Measurements from ENCODE around the gene PTCHD4. TPM values are rescaled to one million over a fixed set of nuclear protein-coding genes. Genes with fewer than 3 reads are reported as not detected.

PTCHD4 gene
- total and polyA plus RNA-seq, 2 experiments from 2014 or later: 0.76 to 1.2 TPM

- no peak for TF ChIP-seq EZH2phosphoT487 (IDR thresholded peaks at IDR 0.05; ENCODE audit: insufficient read depth, low read depth)
- no peak for TF ChIP-seq EZH2 (IDR thresholded peaks at IDR 0.05; ENCODE audit: insufficient read depth, poor library complexity, severe bottlenecking)
- no peaks in the 10 kb centered on the region for H3K9me3 ChIP-seq (ENCODE audit: low read depth)
- peaks cover 1% of the 10 kb centered on the region; the same call in 1 of the 2 replicates for H3K27me3 ChIP-seq (replicated peaks; ENCODE audit: insufficient read depth)
- H3K27ac ChIP-seq: no peak overlapping the region
- no peaks in the 10 kb centered on the region for H3K36me3 ChIP-seq (ENCODE audit: low read depth)
- H3K9me2 ChIP-seq (ENCODE audit: insufficient read depth): no peaks in the 10 kb centered on the region
- H3K4me2 ChIP-seq (ENCODE audit: unreplicated experiment): no peak overlapping the region
- H3K4me3 ChIP-seq: no peak overlapping the region
- peak; percentile 4 for DNase-seq
- no peak overlapping the region for H2AFZ ChIP-seq
- in situ Hi-C loops (cut with MboI): loop anchor here (25.0 kb wide), 1 partner anchor 687 kb away; no protein-coding TSS in a partner anchor
- H4K20me1 ChIP-seq (ENCODE audit: insufficient read depth): no peaks in the 10 kb centered on the region
- no peaks in the 10 kb centered on the region for H3K4me1 ChIP-seq (ENCODE audit: insufficient read depth)
- no peaks in the 10 kb centered on the region for H3F3A ChIP-seq (ENCODE audit: insufficient read depth)
- no peak overlapping the region for H3K9ac ChIP-seq
- H3K79me2 ChIP-seq (ENCODE audit: insufficient read depth): no peaks in the 10 kb centered on the region
Measured at GRCh38 chr6:48075181-48075580, 35.8 kb downstream of the PTCHD4 start.

DNA sequence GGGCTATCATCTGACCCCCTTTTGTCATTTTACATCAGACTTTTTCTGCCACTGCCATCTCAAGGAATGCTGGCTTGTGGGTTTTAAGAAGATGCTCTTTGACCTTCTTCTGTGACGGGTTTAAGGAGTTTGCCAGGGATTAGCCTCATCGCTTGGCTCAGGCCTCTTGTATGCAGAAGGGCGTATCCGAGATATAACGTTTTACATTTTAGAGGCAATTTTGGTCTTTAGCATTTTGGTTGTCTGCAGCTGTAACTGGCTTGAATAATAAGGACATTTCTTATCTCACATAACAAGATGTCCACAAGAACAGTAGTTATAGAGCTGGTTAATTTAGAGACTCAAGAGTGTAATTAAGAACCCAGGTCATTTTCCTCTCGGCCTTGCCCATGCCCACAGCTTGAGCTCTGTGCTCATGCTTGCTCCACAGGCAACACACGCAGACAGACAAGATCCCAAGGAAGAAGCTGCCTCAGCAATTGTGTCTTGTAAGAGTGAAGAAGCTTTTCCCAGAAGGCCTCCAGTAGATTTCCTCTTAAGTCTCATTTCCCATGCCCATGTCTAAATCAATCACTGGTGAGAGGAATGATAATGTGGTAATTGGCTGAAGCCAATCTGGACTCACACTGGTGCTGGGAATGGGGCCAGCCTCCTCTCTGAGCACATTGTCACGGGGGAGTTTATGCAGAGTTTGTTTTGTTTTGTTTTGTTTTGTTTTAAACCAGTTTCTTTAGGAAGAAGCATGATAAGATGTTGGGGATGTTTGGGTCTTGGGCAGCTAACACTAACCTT, 36.8 kb downstream of the PTCHD4 start:
- peaks cover 4% of the 10 kb centered on the region; the same call in 1 of the 2 replicates for H3K27me3 ChIP-seq (replicated peaks; ENCODE audit: insufficient read depth)
- no peaks in the 10 kb centered on the region for H3K36me3 ChIP-seq (ENCODE audit: low read depth)
- H3K4me3 ChIP-seq: no peak overlapping the region
- no peaks in the 10 kb centered on the region for H3K9me3 ChIP-seq (ENCODE audit: low read depth)
- H3K27ac ChIP-seq: no peak overlapping the region
- H3K4me1 ChIP-seq (ENCODE audit: insufficient read depth): no peaks in the 10 kb centered on the region
- in situ Hi-C loops (cut with MboI): no loop called here
- DNase-seq: peak; percentile 24
- H2AFZ ChIP-seq: no peak overlapping the region
- no peaks in the 10 kb centered on the region for H3K79me2 ChIP-seq (ENCODE audit: insufficient read depth)
- H3F3A ChIP-seq (ENCODE audit: insufficient read depth): no peaks in the 10 kb centered on the region
- H4K20me1 ChIP-seq (ENCODE audit: insufficient read depth): no peaks in the 10 kb centered on the region
- H3K4me2 ChIP-seq (ENCODE audit: unreplicated experiment): no peak overlapping the region
- 39 to 49% methylated on average over 8 of the region's 8 CpGs for WGBS, 2 experiments (ENCODE audit: low coverage in 1 of 2, low lambda C conversion rate in 2 of 2, missing lambda C conversion rate in 2 of 2)
- no peak for TF ChIP-seq EZH2 (IDR thresholded peaks at IDR 0.05; ENCODE audit: insufficient read depth, poor library complexity, severe bottlenecking)
- TF ChIP-seq EZH2phosphoT487 (IDR thresholded peaks at IDR 0.05; ENCODE audit: insufficient read depth, low read depth): no peak
- no peak overlapping the region for H3K9ac ChIP-seq
- no peaks in the 10 kb centered on the region for H3K9me2 ChIP-seq (ENCODE audit: insufficient read depth)

- H3F3A ChIP-seq (ENCODE audit: insufficient read depth): no peaks in the 10 kb centered on the region
- WGBS, 2 experiments (ENCODE audit: low coverage in 1 of 2, low lambda C conversion rate in 2 of 2, missing lambda C conversion rate in 2 of 2): 13 to 22% methylated on average over 3 of the region's 3 CpGs
- no peaks in the 10 kb centered on the region for H4K20me1 ChIP-seq (ENCODE audit: insufficient read depth)
- H3K9ac ChIP-seq: no peak overlapping the region
- in situ Hi-C loops (cut with MboI): no loop called here
- no peak overlapping the region for H2AFZ ChIP-seq
- H3K27me3 ChIP-seq (replicated peaks; ENCODE audit: insufficient read depth): peaks cover 4% of the 10 kb centered on the region; the same call in 1 of the 2 replicates
- H3K4me1 ChIP-seq (ENCODE audit: insufficient read depth): no peaks in the 10 kb centered on the region
- no peak overlapping the region for H3K4me2 ChIP-seq (ENCODE audit: unreplicated experiment)
- H3K27ac ChIP-seq: no peak overlapping the region
- no peaks in the 10 kb centered on the region for H3K79me2 ChIP-seq (ENCODE audit: insufficient read depth)
- no peak for DNase-seq
- H3K9me2 ChIP-seq (ENCODE audit: insufficient read depth): no peaks in the 10 kb centered on the region
- no peak overlapping the region for H3K4me3 ChIP-seq
- TF ChIP-seq EZH2 (IDR thresholded peaks at IDR 0.05; ENCODE audit: insufficient read depth, poor library complexity, severe bottlenecking): no peak
- no peak for TF ChIP-seq EZH2phosphoT487 (IDR thresholded peaks at IDR 0.05; ENCODE audit: insufficient read depth, low read depth)
- H3K9me3 ChIP-seq (ENCODE audit: low read depth): no peaks in the 10 kb centered on the region
- no peaks in the 10 kb centered on the region for H3K36me3 ChIP-seq (ENCODE audit: low read depth)
Measured at GRCh38 chr6:48071833-48072232, 39.2 kb downstream of the PTCHD4 start.

DNA sequence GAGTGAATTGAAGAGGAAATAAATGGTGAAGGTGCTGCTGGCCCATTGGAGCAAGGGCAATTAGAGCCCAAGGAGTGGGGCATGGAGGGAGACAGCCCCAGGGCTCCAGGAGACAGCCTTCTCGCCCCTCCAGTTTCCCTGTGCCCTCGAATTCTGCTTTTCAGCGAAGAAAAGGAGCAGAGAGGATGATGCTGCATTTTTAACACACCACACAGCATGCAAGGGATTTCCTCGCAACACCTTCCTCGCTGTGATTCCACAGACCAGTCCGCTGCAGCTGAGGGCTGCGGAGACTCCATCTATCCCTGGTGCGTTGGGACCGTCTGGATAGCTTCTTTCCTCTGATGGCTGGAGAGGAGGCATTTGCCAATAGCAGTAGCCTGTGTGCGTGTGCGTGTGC, 41.7 kb downstream of the PTCHD4 start:
- WGBS, 2 experiments (ENCODE audit: low coverage in 1 of 2, low lambda C conversion rate in 2 of 2, missing lambda C conversion rate in 2 of 2): 7% methylated on average over 11 of the region's 11 CpGs
- peak; percentile 25 for DNase-seq
- Histone ChIP-seq H3K27ac (no peak overlapping the region), H4K20me1 (ENCODE audit: insufficient read depth) (no peaks in the 10 kb centered on the region), H2AFZ (no peak overlapping the region), H3K4me2 (ENCODE audit: unreplicated experiment) (no peak overlapping the region), H3K4me1 (ENCODE audit: insufficient read depth) (no peaks in the 10 kb centered on the region), H3K9me3 (ENCODE audit: low read depth) (no peaks in the 10 kb centered on the region), H3K9me2 (ENCODE audit: insufficient read depth) (no peaks in the 10 kb centered on the region), H3K36me3 (ENCODE audit: low read depth) (no peaks in the 10 kb centered on the region), H3K79me2 (ENCODE audit: insufficient read depth) (no peaks in the 10 kb centered on the region), H3K27me3 (replicated peaks; ENCODE audit: insufficient read depth) (peaks cover 4% of the 10 kb centered on the region; the same call in 1 of the 2 replicates), H3K9ac (no peak overlapping the region), H3F3A (ENCODE audit: insufficient read depth) (no peaks in the 10 kb centered on the region), H3K4me3 (peak overlapping the region; percentile 31; the same call in 1 of the 2 replicates)
- in situ Hi-C loops (cut with MboI): no loop called here
- TF ChIP-seq EZH2phosphoT487 (IDR thresholded peaks at IDR 0.05; ENCODE audit: insufficient read depth, low read depth): no peak
- TF ChIP-seq EZH2 (IDR thresholded peaks at IDR 0.05; ENCODE audit: insufficient read depth, poor library complexity, severe bottlenecking): no peak

Measured in GM23248 (cell line).